Neural crest cell (in vitro differentiated cells): ENCODE data around the gene EMP3. TPM values are rescaled to one million over a fixed set of nuclear protein-coding genes. Genes with fewer than 3 reads are reported as not detected.

Experiments used
- DNase-seq: peaks from one replicate; pipeline ENCODE4 v3.0.0; 2021; ENCODE audit warnings: low read depth, mixed read lengths, low spot score
- H3K27ac Mint-ChIP-seq: one replicate; pipeline ENCODE4 v1.8.0; 2021; ENCODE audit warnings: mild to moderate bottlenecking, mixed read lengths; ENCODE audit not compliant: unreplicated experiment
- H3K27me3 Mint-ChIP-seq: 2 replicates; pipeline ENCODE4 v1.8.0; 2021; ENCODE audit warnings: low read depth, mild to moderate bottlenecking, mixed read lengths
- H3K36me3 Mint-ChIP-seq: 2 replicates; pipeline ENCODE4 v1.8.0; 2021; ENCODE audit warnings: low read depth, mild to moderate bottlenecking, mixed read lengths
- H3K4me1 Mint-ChIP-seq: 2 replicates; pipeline ENCODE4 v1.8.0; 2021; ENCODE audit warnings: mixed read lengths
- H3K4me3 Mint-ChIP-seq: one replicate; pipeline ENCODE4 v1.8.0; 2021; ENCODE audit warnings: mild to moderate bottlenecking, mixed read lengths
- H3K9me3 Mint-ChIP-seq: 2 replicates; pipeline ENCODE4 v1.8.0; 2021; ENCODE audit warnings: mixed read lengths
- CTCF ChIP-seq: fragments of 200-600 bp; sonication (generic); conservative IDR thresholded peaks from 2 replicates; pipeline ENCODE4 v1.5.0; 2021; ENCODE audit warnings: antibody characterized with exemption, mild to moderate bottlenecking
- total RNA-seq: library from RNA; stranded (reverse); gene quantifications from 2 replicates; pipeline ENCODE4 v1.2.1, GENCODE V29; 2021

The EMP3 gene
- total RNA-seq, 1 donor from 2014 or later = 30.5 TPM

- Mint-ChIP-seq H3K4me3 (no peak overlapping the region), H3K9me3 (no peaks in the 10 kb centered on the region), H3K27ac (peak overlapping the region; percentile 27), H3K36me3 (no peaks in the 10 kb centered on the region), H3K4me1 (peaks cover 8% of the 10 kb centered on the region), H3K27me3 (peaks cover 3% of the 10 kb centered on the region)
- TF ChIP-seq CTCF = no peak
- no peak for DNase-seq
Measured at GRCh38 chr19:48338802-48339503, 13.6 kb downstream of the EMP3 start.

DNA sequence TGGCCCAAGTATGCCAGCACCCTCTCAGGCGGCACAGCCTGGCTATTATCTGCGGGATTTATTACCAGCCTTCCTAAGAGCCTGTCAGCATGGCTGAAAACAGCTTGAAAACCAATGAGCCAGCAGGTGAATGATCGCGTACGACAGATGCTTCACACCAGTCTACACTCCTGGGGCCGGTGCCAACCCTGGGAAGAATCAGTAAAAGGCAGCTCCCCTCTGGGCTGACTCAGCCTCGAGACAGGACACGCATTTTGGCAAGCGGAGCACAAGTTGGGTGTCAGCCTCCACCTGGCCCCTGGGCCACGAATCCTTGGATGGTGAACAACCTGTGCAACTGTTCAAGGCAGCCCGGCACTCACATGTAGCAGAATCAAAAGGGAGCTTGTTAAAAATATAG, 15.6 kb downstream of the EMP3 start:
- no peak overlapping the region for H3K4me3 Mint-ChIP-seq
- H3K27ac Mint-ChIP-seq = no peak overlapping the region
- no peaks in the 10 kb centered on the region for H3K27me3 Mint-ChIP-seq
- TF ChIP-seq CTCF = no peak
- no peak for DNase-seq
- H3K4me1 Mint-ChIP-seq = no peaks in the 10 kb centered on the region
- H3K36me3 Mint-ChIP-seq = no peaks in the 10 kb centered on the region
- H3K9me3 Mint-ChIP-seq = no peaks in the 10 kb centered on the region

- no peaks in the 10 kb centered on the region for H3K9me3 Mint-ChIP-seq
- TF ChIP-seq CTCF = no peak
- H3K27me3 Mint-ChIP-seq = no peaks in the 10 kb centered on the region
- H3K4me3 Mint-ChIP-seq = no peak overlapping the region
- H3K36me3 Mint-ChIP-seq = no peaks in the 10 kb centered on the region
- DNase-seq = no peak
- no peaks in the 10 kb centered on the region for H3K4me1 Mint-ChIP-seq
- no peak overlapping the region for H3K27ac Mint-ChIP-seq
Measured at GRCh38 chr19:48341515-48342413, 16.4 kb downstream of the EMP3 start.

DNA sequence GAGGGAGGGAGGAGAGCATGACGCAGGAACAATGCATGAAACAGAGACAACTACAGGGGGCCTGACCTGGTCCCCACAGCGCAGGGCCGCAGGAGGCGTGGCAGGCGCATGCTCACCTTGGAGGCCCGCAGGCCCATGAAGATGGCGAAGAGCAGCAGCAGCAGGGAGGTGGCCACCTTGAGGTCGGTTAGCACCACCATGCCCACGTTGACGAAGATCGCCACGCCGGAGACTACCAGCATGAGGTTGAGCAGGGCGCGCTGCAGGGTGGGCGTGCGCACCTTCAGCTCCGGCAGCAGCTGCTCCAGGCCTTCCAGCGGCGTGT, 17.0 kb downstream of the EMP3 start:
- no peak overlapping the region for H3K4me3 Mint-ChIP-seq
- H3K27me3 Mint-ChIP-seq = peaks cover 4% of the 10 kb centered on the region
- no peak for TF ChIP-seq CTCF

GRCh38 chr19:48342841-48343540, 17.6 kb downstream of the EMP3 start:
- H3K4me1 Mint-ChIP-seq = no peaks in the 10 kb centered on the region

More for the DNA sequence above, 17.0 kb downstream of the EMP3 start:
- DNase-seq = no peak
- Mint-ChIP-seq H3K9me3 (no peaks in the 10 kb centered on the region), H3K27ac (no peak overlapping the region), H3K4me1 (no peaks in the 10 kb centered on the region), H3K36me3 (no peaks in the 10 kb centered on the region)

More at GRCh38 chr19:48342841-48343540, 17.6 kb downstream of the EMP3 start:
- no peak for DNase-seq
- H3K4me3 Mint-ChIP-seq = no peak overlapping the region
- TF ChIP-seq CTCF = no peak
- peaks cover 4% of the 10 kb centered on the region for H3K27me3 Mint-ChIP-seq
- H3K36me3 Mint-ChIP-seq = no peaks in the 10 kb centered on the region
- H3K9me3 Mint-ChIP-seq = no peaks in the 10 kb centered on the region
- no peak overlapping the region for H3K27ac Mint-ChIP-seq
